ENCODE measurements around the gene HECTD4. TPM values are rescaled to one million over a fixed set of nuclear protein-coding genes. Genes with fewer than 3 reads are reported as not detected.

Gene HECTD4
- total and polyA plus RNA-seq, 4 experiments from 2014 or later, result 0.75 to 61.3 (median 29.3) TPM

DNA sequence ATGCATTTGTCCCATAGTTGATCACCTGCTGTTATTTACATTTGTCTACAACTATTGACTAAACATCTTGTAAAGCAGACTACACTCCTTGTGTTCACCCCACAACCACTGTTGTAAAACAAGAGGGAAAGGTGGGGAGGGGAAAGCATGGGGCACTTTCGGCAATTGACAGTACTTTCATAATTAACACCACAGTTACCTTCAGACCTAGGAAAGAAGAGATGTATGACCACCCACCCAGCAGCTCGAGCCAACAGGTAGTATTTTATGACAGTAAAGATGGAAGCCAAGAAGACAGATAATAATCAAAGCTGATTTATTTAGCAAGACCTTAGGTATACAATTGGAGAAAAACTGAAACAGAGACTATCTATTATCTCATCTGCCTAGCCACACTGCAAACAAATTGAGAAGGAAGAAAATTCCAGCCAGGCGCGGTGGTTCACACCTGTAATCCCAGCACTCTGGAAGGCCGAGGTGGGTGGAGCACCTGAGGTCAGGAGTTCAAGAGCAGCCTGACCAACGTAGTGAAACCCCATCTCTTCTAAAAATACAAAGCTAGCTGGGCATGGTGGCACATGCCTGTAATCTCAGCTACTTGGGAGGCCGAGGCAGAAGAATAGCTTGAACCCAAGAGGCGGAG lies 11.2 kb downstream of the HECTD4 start:
- H3K4me3 Mint-ChIP-seq, result no peak overlapping the region
- H3K27ac Mint-ChIP-seq, result no peak overlapping the region
- intact Hi-C loops (cut with micrococcal nuclease), result no loop called here
- Histone ChIP-seq H3K27me3 (ENCODE audit: insufficient read depth, low read length) (no peaks in the 10 kb centered on the region), H3K9me3 (ENCODE audit: control insufficient read depth in 1 of 2, low read length in 2 of 2) (no peaks in the 10 kb centered on the region), H3K36me3 (ENCODE audit: insufficient read depth, low read length) (no peaks in the 10 kb centered on the region), H3K4me1 (ENCODE audit: insufficient read depth, low read length) (no peaks in the 10 kb centered on the region), H3K27ac (ENCODE audit: low read depth, low read length) (no peak overlapping the region), H3K4me3 (ENCODE audit: low read length in 2 of 2) (no peak overlapping the region)
- no peaks in the 10 kb centered on the region for H3K27me3 Mint-ChIP-seq
- peaks cover 0 to 4% of the 10 kb centered on the region in 2 donors for H3K36me3 Mint-ChIP-seq
- ChIA-PET POLR2A (ENCODE audit: partially characterized antibody) (no interaction called here), CTCF (ENCODE audit: partially characterized antibody) (no interaction called here)
- no peaks in the 10 kb centered on the region for H3K9me3 Mint-ChIP-seq
- no peak for DNase-seq
- H3K4me1 Mint-ChIP-seq, result peaks cover 12 to 23% (median 16%) of the 10 kb centered on the region in 4 donors

DNA sequence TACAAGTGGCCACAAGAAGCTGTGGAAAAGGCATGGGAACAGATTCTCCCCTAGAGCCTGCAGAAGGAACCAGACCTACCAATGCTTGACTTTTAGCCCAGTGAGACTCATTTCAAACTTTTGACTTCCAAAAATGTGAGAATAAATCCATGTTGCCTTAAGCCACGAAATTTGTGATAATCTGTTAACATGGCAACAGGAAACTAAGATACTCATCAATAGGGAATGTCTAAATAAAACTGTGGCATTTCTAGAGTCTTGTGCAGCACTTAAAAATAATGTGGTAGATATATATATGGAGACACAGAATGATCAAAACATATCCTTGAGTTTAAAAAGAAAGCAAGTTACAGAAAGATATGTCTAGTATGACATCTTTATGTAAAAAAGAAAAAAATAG lies 12.0 kb downstream of the HECTD4 start:
- CTCF ChIA-PET (ENCODE audit: partially characterized antibody), result no interaction called here
- Mint-ChIP-seq H3K36me3 (peaks cover 0 to 4% of the 10 kb centered on the region in 2 donors), H3K4me1 (peaks cover 15 to 23% (median 18%) of the 10 kb centered on the region in 4 donors), H3K4me3 (no peak overlapping the region), H3K9me3 (no peaks in the 10 kb centered on the region), H3K27me3 (no peaks in the 10 kb centered on the region), H3K27ac (peak overlapping the region in 1 of 7 donors; percentile 9)
- Histone ChIP-seq H3K4me3 (ENCODE audit: low read length in 2 of 2) (no peak overlapping the region), H3K36me3 (ENCODE audit: insufficient read depth, low read length) (no peaks in the 10 kb centered on the region), H3K27me3 (ENCODE audit: insufficient read depth, low read length) (no peaks in the 10 kb centered on the region), H3K4me1 (ENCODE audit: insufficient read depth, low read length) (no peaks in the 10 kb centered on the region), H3K27ac (ENCODE audit: low read depth, low read length) (no peak overlapping the region), H3K9me3 (ENCODE audit: control insufficient read depth in 1 of 2, low read length in 2 of 2) (no peaks in the 10 kb centered on the region)
- no peak for DNase-seq
- POLR2A ChIA-PET (ENCODE audit: partially characterized antibody), result no interaction called here
- intact Hi-C loops (cut with micrococcal nuclease), result no loop called here

DNA sequence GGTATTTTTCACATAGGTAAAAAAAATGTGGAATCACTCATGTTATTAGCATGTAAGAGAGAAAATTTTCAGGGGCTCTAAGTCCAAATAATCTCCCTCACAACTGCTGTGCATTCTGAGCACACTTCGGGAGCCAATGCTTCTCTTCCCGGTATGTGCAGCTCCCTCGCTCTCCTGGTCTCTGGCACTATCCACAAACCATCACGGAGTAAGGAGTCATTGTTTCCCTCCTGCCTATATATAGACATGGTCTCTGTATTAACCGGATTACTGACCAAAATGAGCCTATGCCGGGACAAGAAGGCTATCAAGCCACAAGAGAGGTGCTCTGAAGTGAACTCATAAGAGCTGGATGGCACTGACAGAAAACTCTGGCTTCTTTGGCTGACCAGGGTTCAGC lies 13.4 kb downstream of the HECTD4 start:
- no peak overlapping the region for H3K27ac ChIP-seq (ENCODE audit: low read depth, low read length)
- DNase-seq, result no peak
- Mint-ChIP-seq H3K4me1 (peaks cover 12 to 20% (median 13%) of the 10 kb centered on the region in 4 donors), H3K9me3 (no peaks in the 10 kb centered on the region), H3K4me3 (no peak overlapping the region), H3K27me3 (no peaks in the 10 kb centered on the region), H3K27ac (no peak overlapping the region), H3K36me3 (peaks cover 0 to 4% of the 10 kb centered on the region in 2 donors)
- no peaks in the 10 kb centered on the region for H3K4me1 ChIP-seq (ENCODE audit: insufficient read depth, low read length)
- no peaks in the 10 kb centered on the region for H3K27me3 ChIP-seq (ENCODE audit: insufficient read depth, low read length)
- POLR2A ChIA-PET (ENCODE audit: partially characterized antibody), result no interaction called here
- no peak overlapping the region for H3K4me3 ChIP-seq (ENCODE audit: low read length in 2 of 2)
- CTCF ChIA-PET (ENCODE audit: partially characterized antibody), result interaction anchor here (0.9 kb wide), 1 partner anchor 35 kb away, joined by 3 read pairs; no protein-coding TSS in a partner anchor
- intact Hi-C loops (cut with micrococcal nuclease), result no loop called here
- H3K9me3 ChIP-seq (ENCODE audit: control insufficient read depth in 1 of 2, low read length in 2 of 2), result no peaks in the 10 kb centered on the region
- H3K36me3 ChIP-seq (ENCODE audit: insufficient read depth, low read length), result no peaks in the 10 kb centered on the region

DNA sequence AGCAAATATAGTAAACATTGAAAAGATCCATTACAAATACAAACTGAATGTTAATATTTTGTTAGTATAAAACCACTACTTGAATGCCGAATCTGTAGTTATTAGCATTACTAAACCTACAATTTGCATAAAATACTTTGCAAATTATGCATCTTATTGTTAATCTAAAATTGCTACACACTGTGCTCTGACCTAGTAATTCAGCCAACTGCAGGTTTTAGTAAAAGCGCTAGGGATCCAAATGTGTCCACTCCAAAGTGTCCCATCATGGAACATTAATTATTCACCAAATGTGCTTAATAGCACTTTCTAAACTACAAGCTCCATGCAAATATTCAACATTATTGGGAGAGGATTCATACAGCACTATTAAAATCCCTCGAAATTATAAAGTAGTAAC lies 14.3 kb downstream of the HECTD4 start:
- H3K36me3 Mint-ChIP-seq, result peaks cover 0 to 4% of the 10 kb centered on the region in 2 donors
- H3K36me3 ChIP-seq (ENCODE audit: insufficient read depth, low read length), result no peaks in the 10 kb centered on the region
- no peaks in the 10 kb centered on the region for H3K4me1 ChIP-seq (ENCODE audit: insufficient read depth, low read length)
- intact Hi-C loops (cut with micrococcal nuclease), result no loop called here
- no peaks in the 10 kb centered on the region for H3K27me3 Mint-ChIP-seq
- ChIA-PET CTCF (ENCODE audit: partially characterized antibody) (interaction anchor here (0.9 kb wide), 1 partner anchor 36 kb away, joined by 3 read pairs; no protein-coding TSS in a partner anchor), POLR2A (ENCODE audit: partially characterized antibody) (no interaction called here)
- DNase-seq, result no peak
- H3K27ac ChIP-seq (ENCODE audit: low read depth, low read length), result no peak overlapping the region
- no peaks in the 10 kb centered on the region for H3K9me3 ChIP-seq (ENCODE audit: control insufficient read depth in 1 of 2, low read length in 2 of 2)
- no peak overlapping the region for H3K4me3 Mint-ChIP-seq
- no peak overlapping the region for H3K4me3 ChIP-seq (ENCODE audit: low read length in 2 of 2)
- peaks cover 12 to 20% (median 13%) of the 10 kb centered on the region in 4 donors for H3K4me1 Mint-ChIP-seq
- H3K27me3 ChIP-seq (ENCODE audit: insufficient read depth, low read length), result no peaks in the 10 kb centered on the region
- H3K9me3 Mint-ChIP-seq, result no peaks in the 10 kb centered on the region
- H3K27ac Mint-ChIP-seq, result no peak overlapping the region

DNA sequence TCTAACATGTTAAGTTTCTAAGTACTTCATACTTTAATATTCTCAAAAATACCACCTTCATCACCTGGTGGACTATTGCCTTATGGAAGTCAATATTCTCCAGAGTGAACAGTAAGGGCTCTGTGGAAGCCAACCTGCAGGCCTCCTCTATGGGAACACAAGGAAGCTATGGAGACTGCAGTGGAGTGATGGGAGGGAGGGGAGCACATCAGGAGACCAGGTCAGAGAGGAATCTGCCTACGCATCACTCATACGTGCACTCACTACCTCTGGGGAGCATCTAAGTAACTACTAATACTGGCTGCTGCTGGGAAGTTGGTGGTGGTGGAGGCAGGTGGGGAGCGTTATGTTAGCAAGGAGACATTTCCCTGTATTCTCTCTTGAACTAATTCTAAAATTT lies 19.9 kb downstream of the HECTD4 start:
- Mint-ChIP-seq H3K4me3 (no peak overlapping the region), H3K36me3 (peaks cover 0 to 7% of the 10 kb centered on the region in 2 donors), H3K9me3 (no peaks in the 10 kb centered on the region), H3K27me3 (no peaks in the 10 kb centered on the region), H3K27ac (no peak overlapping the region), H3K4me1 (peaks cover 0 to 12% (median 6%) of the 10 kb centered on the region in 4 donors)
- no peaks in the 10 kb centered on the region for H3K9me3 ChIP-seq (ENCODE audit: control insufficient read depth in 1 of 2, low read length in 2 of 2)
- H3K27ac ChIP-seq (ENCODE audit: low read depth, low read length), result no peak overlapping the region
- CTCF ChIA-PET (ENCODE audit: partially characterized antibody), result no interaction called here
- no peaks in the 10 kb centered on the region for H3K4me1 ChIP-seq (ENCODE audit: insufficient read depth, low read length)
- POLR2A ChIA-PET (ENCODE audit: partially characterized antibody), result no interaction called here
- H3K4me3 ChIP-seq (ENCODE audit: low read length in 2 of 2), result no peak overlapping the region
- no peak for DNase-seq
- no peaks in the 10 kb centered on the region for H3K36me3 ChIP-seq (ENCODE audit: insufficient read depth, low read length)
- intact Hi-C loops (cut with micrococcal nuclease), result no loop called here
- H3K27me3 ChIP-seq (ENCODE audit: insufficient read depth, low read length), result no peaks in the 10 kb centered on the region

DNA sequence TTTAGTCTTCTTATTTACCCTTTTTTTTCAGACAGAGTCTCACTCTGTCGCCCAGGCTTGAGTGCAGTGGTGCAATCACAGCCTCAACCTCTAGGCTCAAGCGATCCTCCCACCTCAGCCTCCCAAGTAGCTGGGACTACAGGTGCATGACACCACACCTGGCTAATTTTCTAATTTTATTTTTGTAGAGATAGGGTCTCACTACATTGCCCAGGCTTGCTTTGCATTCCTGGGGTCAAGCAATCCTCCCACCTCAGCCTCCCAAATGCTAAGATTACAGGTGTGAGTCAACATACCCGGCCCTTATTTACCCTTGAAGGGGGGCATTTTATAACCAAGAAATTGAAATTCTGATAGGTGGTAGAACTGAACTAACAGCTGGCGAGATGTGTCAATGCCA lies 21.0 kb downstream of the HECTD4 start:
- Histone ChIP-seq H3K36me3 (ENCODE audit: insufficient read depth, low read length) (no peaks in the 10 kb centered on the region), H3K9me3 (ENCODE audit: control insufficient read depth in 1 of 2, low read length in 2 of 2) (no peaks in the 10 kb centered on the region), H3K4me3 (ENCODE audit: low read length in 2 of 2) (no peak overlapping the region), H3K4me1 (ENCODE audit: insufficient read depth, low read length) (no peaks in the 10 kb centered on the region), H3K27me3 (ENCODE audit: insufficient read depth, low read length) (no peaks in the 10 kb centered on the region), H3K27ac (ENCODE audit: low read depth, low read length) (no peak overlapping the region)
- H3K36me3 Mint-ChIP-seq, result peaks cover 0 to 7% of the 10 kb centered on the region in 2 donors
- ChIA-PET CTCF (ENCODE audit: partially characterized antibody) (interaction anchor here (0.7 kb wide), 1 partner anchor 976 kb away, joined by 3 read pairs; no protein-coding TSS in a partner anchor), POLR2A (ENCODE audit: partially characterized antibody) (no interaction called here)
- no peak overlapping the region for H3K4me3 Mint-ChIP-seq
- H3K4me1 Mint-ChIP-seq, result peaks cover 0 to 14% (median 8%) of the 10 kb centered on the region in 4 donors
- no peaks in the 10 kb centered on the region for H3K27me3 Mint-ChIP-seq
- intact Hi-C loops (cut with micrococcal nuclease), result no loop called here
- no peak for DNase-seq
- no peak overlapping the region for H3K27ac Mint-ChIP-seq
- H3K9me3 Mint-ChIP-seq, result no peaks in the 10 kb centered on the region

DNA sequence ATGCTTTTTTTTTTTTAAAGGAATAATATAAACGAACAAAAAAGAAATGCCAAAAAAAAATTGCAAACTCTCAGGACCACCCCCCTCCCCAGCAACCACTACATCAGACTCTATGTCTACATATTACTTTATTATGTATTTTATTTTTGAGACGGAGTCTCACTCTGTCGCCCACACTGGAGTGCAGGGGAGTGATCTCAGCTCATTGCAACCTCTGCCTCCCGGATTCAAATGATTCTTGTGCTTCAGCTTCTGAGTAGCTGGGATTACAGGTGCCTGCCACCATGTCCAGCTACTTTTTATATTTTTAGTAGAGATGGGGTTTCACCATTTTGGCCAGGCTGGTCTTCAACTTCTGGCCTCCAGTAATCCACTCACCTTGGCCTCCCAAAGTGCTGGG lies 22.9 kb downstream of the HECTD4 start:
- Histone ChIP-seq H3K4me1 (ENCODE audit: insufficient read depth, low read length) (peaks cover 3% of the 10 kb centered on the region), H3K27me3 (ENCODE audit: insufficient read depth, low read length) (no peaks in the 10 kb centered on the region), H3K36me3 (ENCODE audit: insufficient read depth, low read length) (no peaks in the 10 kb centered on the region), H3K9me3 (ENCODE audit: control insufficient read depth in 1 of 2, low read length in 2 of 2) (no peaks in the 10 kb centered on the region), H3K27ac (ENCODE audit: low read depth, low read length) (no peak overlapping the region), H3K4me3 (ENCODE audit: low read length in 2 of 2) (no peak overlapping the region)
- ChIA-PET CTCF (ENCODE audit: partially characterized antibody) (interaction anchor here (1.2 kb wide), 1 partner anchor 161 kb away, joined by 3 read pairs; no protein-coding TSS in a partner anchor), POLR2A (ENCODE audit: partially characterized antibody) (no interaction called here)
- intact Hi-C loops (cut with micrococcal nuclease), result no loop called here
- H3K27me3 Mint-ChIP-seq, result no peaks in the 10 kb centered on the region
- peaks cover 0 to 7% of the 10 kb centered on the region in 2 donors for H3K36me3 Mint-ChIP-seq
- H3K9me3 Mint-ChIP-seq, result no peaks in the 10 kb centered on the region
- no peak overlapping the region for H3K27ac Mint-ChIP-seq
- DNase-seq, result no peak
- H3K4me3 Mint-ChIP-seq, result no peak overlapping the region
- peaks cover 4 to 13% (median 11%) of the 10 kb centered on the region in 4 donors for H3K4me1 Mint-ChIP-seq

Measured in CD4-positive, alpha-beta memory T cell (primary cell).